ENCODE measurements around the gene DCAF7.

DCAF7 gene

DNA sequence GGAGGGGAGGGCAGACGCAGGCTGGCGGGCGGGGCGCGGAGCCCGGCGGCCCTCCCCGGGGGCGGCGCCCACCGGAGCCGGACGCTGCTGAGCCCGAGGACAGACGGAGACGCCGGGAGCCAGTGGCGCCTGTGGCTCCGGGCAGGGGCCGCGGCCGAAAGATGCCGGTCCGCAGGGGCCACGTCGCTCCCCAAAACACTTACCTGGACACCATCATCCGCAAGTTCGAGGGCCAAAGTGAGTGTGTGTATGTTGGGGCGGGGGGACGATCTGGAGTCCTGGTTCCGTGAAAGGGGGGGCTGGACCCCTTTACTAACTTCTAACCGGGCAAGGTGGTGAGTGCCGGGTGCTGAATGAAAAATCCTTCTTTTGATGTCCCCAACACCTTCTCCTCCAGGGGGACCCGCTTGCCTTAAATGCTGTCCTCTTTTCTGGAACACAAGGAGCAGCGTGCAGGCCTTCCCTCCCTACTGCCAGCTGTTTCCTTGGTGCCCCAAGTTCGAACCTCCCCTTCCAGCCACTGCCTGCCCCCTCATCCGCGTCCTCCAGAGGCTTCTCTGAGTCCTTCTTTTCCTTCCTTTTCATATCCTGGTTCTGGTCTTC lies 26.9 kb upstream of the DCAF7 start, which contains the start of gene KCNH6:
KCNH6 (plus strand) TSS at position 106 of the 603 bp plus-strand sequence; CDS start at position 162, 56 bp downstream.
- ChIA-PET CTCF (interaction anchor here (0.8 kb wide), 1 partner anchor 24 kb away, joined by 3 read pairs; no protein-coding TSS in a partner anchor), POLR2A (interaction anchor here (0.8 kb wide), 1 partner anchor 29 kb away, joined by 3 read pairs; no protein-coding TSS in a partner anchor)
- H3K4me3 ChIP-seq (ENCODE audit: low read depth, low read length): no peak within 1 kb of the TSS
- TF ChIP-seq, protein P1, sequence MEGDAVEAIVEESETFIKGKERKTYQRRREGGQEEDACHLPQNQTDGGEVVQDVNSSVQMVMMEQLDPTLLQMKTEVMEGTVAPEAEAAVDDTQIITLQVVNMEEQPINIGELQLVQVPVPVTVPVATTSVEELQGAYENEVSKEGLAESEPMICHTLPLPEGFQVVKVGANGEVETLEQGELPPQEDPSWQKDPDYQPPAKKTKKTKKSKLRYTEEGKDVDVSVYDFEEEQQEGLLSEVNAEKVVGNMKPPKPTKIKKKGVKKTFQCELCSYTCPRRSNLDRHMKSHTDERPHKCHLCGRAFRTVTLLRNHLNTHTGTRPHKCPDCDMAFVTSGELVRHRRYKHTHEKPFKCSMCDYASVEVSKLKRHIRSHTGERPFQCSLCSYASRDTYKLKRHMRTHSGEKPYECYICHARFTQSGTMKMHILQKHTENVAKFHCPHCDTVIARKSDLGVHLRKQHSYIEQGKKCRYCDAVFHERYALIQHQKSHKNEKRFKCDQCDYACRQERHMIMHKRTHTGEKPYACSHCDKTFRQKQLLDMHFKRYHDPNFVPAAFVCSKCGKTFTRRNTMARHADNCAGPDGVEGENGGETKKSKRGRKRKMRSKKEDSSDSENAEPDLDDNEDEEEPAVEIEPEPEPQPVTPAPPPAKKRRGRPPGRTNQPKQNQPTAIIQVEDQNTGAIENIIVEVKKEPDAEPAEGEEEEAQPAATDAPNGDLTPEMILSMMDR (IDR thresholded peaks at IDR 0.05; ENCODE audit: insufficient read depth, low read length, missing control alignments): no peak
- DNase-seq (ENCODE audit: low read depth, low spot score): no peak

DNA sequence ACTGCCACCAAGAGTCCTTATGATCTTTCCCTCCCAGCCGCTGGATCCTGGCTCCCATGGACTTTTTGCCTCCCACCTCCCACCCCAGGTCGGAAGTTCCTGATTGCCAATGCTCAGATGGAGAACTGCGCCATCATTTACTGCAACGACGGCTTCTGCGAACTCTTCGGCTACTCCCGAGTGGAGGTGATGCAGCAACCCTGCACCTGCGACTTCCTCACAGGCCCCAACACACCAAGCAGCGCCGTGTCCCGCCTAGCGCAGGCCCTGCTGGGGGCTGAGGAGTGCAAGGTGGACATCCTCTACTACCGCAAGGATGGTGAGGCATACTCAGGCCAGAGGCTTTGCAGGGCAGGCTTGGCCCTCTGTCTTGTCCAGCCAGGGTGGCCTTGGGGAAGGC lies 26.2 kb upstream of the DCAF7 start:
- DNase-seq (ENCODE audit: low read depth, low spot score): no peak
- H3K4me3 ChIP-seq (ENCODE audit: low read depth, low read length): no peak overlapping the region
- POLR2A ChIA-PET: no interaction called here
- CTCF ChIA-PET: no interaction called here
- TF ChIP-seq, protein P1 (IDR thresholded peaks at IDR 0.05; ENCODE audit: insufficient read depth, low read length, missing control alignments): no peak

DNA sequence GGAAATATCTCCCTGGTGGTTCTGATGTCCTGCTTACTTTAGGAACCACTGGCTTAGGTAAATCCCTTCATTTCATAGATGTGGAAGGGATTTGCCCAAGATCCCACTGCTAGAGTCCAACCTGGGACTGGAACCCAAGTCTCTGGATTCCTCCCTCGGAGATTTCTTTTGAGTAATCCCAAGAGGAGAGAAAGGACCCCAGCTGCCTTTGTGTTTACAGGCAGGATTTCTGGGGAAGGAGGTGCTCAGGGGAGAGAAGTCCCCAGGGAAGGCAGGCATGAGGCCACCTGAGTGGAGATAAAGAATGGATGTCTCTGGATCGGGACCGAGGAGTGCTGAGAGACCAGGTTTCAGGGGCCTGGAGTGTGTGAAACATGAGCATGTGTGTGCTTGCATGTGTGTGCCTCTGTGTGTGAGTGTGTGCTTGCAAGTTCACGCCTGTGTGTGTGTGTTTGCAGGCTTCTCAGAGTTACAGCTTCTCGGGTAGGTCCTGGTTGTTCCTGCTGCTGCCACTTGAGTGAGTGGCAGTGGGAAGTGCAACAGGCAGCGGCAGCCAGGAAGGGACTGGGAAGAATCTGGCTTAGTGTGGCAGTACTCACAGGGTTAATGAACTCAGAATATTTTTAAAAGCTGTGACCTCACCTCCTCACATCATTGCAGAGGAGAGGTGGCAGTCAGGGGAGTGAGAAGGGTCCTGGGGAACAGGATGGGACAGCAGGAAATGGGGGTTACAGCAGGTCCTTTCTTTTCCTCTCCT lies 24.9 kb upstream of the DCAF7 start:
- TF ChIP-seq, protein P1 (IDR thresholded peaks at IDR 0.05; ENCODE audit: insufficient read depth, low read length, missing control alignments): no peak
- no peak for DNase-seq (ENCODE audit: low read depth, low spot score)
- ChIA-PET CTCF (no interaction called here), POLR2A (no interaction called here)
- H3K4me3 ChIP-seq (ENCODE audit: low read depth, low read length): no peak overlapping the region

DNA sequence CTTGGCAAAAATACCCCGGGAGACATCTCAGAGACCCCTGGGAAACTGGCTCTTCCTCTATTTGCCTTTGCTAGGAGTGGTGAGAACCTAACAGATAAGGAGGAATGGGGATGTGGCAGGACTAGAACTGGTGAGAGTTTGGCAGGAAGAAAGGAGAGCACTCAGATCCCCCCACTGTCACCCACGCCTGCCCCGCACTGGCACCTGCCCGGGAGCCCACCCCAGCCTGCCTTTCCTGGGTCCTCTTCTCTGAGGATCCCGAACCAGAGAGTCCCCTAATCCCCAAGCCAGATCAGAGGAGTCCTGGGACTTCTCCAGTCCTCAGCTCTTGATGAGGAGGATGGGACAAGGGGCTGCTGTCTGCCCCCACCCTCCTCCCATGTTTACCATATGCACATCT lies 23.4 kb upstream of the DCAF7 start:
- POLR2A ChIA-PET: interaction anchor here (0.6 kb wide), 1 partner anchor 20 kb away, joined by 3 read pairs; no protein-coding TSS in a partner anchor
- TF ChIP-seq, protein P1 (IDR thresholded peaks at IDR 0.05; ENCODE audit: insufficient read depth, low read length, missing control alignments): no peak
- CTCF ChIA-PET: interaction anchor here (1.3 kb wide), 1 partner anchor 16 kb away, joined by 3 read pairs; no protein-coding TSS in a partner anchor

DNA sequence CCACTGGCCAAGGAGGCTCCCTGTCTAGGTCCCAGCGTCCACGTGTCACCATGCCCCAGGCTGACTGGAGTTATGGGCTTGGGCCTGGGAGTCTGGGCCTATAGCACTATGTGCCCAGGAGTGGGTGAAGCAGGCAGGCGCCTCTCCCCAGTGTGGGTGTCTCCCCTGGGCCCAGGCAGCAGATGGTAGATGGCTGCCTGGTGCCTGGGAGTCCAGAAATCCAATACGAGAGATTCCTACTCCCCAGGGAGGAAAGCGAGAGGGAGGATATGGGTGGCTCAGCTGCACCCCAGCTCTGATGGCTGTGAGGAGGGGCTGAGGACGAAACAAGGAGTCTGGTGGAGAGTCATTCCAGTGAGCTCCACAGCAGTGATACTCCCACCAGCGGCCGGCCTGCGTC lies 22.1 kb upstream of the DCAF7 start:
- DNase-seq (ENCODE audit: low read depth, low spot score): no peak
- no peak overlapping the region for H3K4me3 ChIP-seq (ENCODE audit: low read depth, low read length)
- ChIA-PET POLR2A (no interaction called here), CTCF (interaction anchor here (1.0 kb wide), 1 partner anchor 84 kb away, joined by 3 read pairs; no protein-coding TSS in a partner anchor)
- TF ChIP-seq, protein P1 (IDR thresholded peaks at IDR 0.05; ENCODE audit: insufficient read depth, low read length, missing control alignments): no peak

More for the DNA sequence above, 23.4 kb upstream of the DCAF7 start:
- no peak for DNase-seq (ENCODE audit: low read depth, low spot score)
- H3K4me3 ChIP-seq (ENCODE audit: low read depth, low read length): no peak overlapping the region

Measured in AG04449 (cell line).